ENCODE data around the gene PABPN1L. TPM values are rescaled to one million over a fixed set of nuclear protein-coding genes. Genes with fewer than 3 reads are reported as not detected.
"Not testable (repeated sequence)": the region's sequence is repeated elsewhere in the genome, so short reads cannot be mapped to it uniquely, and the experiment has no call there.

Gene PABPN1L
- total RNA-seq, 1 donor from 2014 or later = not detected

- DNase-seq (ENCODE audit: missing footprints) (no peak), ATAC-seq (no peak)
- intact Hi-C loops (cut with DNase I) = no loop called here
Observed at GRCh38 chr16:88903267-88903666, 36.8 kb upstream of the PABPN1L start.

- ATAC-seq (no peak), DNase-seq (ENCODE audit: missing footprints) (no peak)
- intact Hi-C loops (cut with DNase I) = no loop called here
Observed at GRCh38 chr16:88902744-88903143, 36.3 kb upstream of the PABPN1L start.

- DNase-seq (ENCODE audit: missing footprints) (no peak), ATAC-seq (no peak)
- intact Hi-C loops (cut with DNase I) = no loop called here
Observed at GRCh38 chr16:88901718-88902337, 35.4 kb upstream of the PABPN1L start.

- no peak for DNase-seq (ENCODE audit: missing footprints)
- intact Hi-C loops (cut with DNase I) = no loop called here
- ATAC-seq = no peak
Observed at GRCh38 chr16:88900662-88901052, 34.2 kb upstream of the PABPN1L start.

GRCh38 chr16:88899901-88900661, 33.6 kb upstream of the PABPN1L start:
- ATAC-seq = no peak
- DNase-seq (ENCODE audit: missing footprints) = no peak
- intact Hi-C loops (cut with DNase I) = no loop called here

GRCh38 chr16:88897696-88898425, 31.4 kb upstream of the PABPN1L start:
- DNase-seq (ENCODE audit: missing footprints) (no peak), ATAC-seq (no peak)
- intact Hi-C loops (cut with DNase I) = no loop called here

GRCh38 chr16:88896238-88897070, 30.0 kb upstream of the PABPN1L start:
- intact Hi-C loops (cut with DNase I) = no loop called here

GRCh38 chr16:88895335-88895734, 28.9 kb upstream of the PABPN1L start:
- intact Hi-C loops (cut with DNase I) = no loop called here
- DNase-seq (ENCODE audit: missing footprints) = no peak
- ATAC-seq = no peak

More at GRCh38 chr16:88896238-88897070, 30.0 kb upstream of the PABPN1L start:
- ATAC-seq (no peak), DNase-seq (ENCODE audit: missing footprints) (no peak)

- ATAC-seq = no peak
- DNase-seq (ENCODE audit: missing footprints) = no peak
- intact Hi-C loops (cut with DNase I) = no loop called here
Observed at GRCh38 chr16:88894681-88895300, 28.3 kb upstream of the PABPN1L start.

- DNase-seq (ENCODE audit: missing footprints); intact Hi-C loops (cut with DNase I); ATAC-seq: not testable (repeated sequence)
Observed at GRCh38 chr16:88894266-88894665, 27.8 kb upstream of the PABPN1L start.

GRCh38 chr16:88893127-88893968, 26.9 kb upstream of the PABPN1L start:
- ATAC-seq (no peak), DNase-seq (ENCODE audit: missing footprints) (no peak)
- intact Hi-C loops (cut with DNase I) = no loop called here

- DNase-seq (ENCODE audit: missing footprints) (no peak), ATAC-seq (no peak)
- intact Hi-C loops (cut with DNase I) = no loop called here
Observed at GRCh38 chr16:88892065-88892464, 25.6 kb upstream of the PABPN1L start.

GRCh38 chr16:88891083-88891482, 24.6 kb upstream of the PABPN1L start:
- intact Hi-C loops (cut with DNase I) = no loop called here
- DNase-seq (ENCODE audit: missing footprints) = no peak
- ATAC-seq = no peak

- DNase-seq (ENCODE audit: missing footprints); intact Hi-C loops (cut with DNase I); ATAC-seq: not testable (repeated sequence)
Observed at GRCh38 chr16:88889702-88890352, 23.4 kb upstream of the PABPN1L start.

- intact Hi-C loops (cut with DNase I) = no loop called here
- peak; percentile 85 for DNase-seq (ENCODE audit: missing footprints)
- ATAC-seq = peak; percentile 29
Observed at GRCh38 chr16:88888461-88889387, 22.3 kb upstream of the PABPN1L start.

- no peak for DNase-seq (ENCODE audit: missing footprints)
- ATAC-seq = no peak
- intact Hi-C loops (cut with DNase I) = no loop called here
Observed at GRCh38 chr16:88888057-88888456, 21.6 kb upstream of the PABPN1L start.

All from Right ventricle myocardium inferior (tissue), 1 donor.